Peyer's patch (tissue), 4 donors: ENCODE measurements around the gene MEF2D. TPM values are rescaled to one million over a fixed set of nuclear protein-coding genes. Genes with fewer than 3 reads are reported as not detected.

Source experiments
- DNase-seq, 3 donors: peaks; one replicate each; pipeline ENCODE4 v3.0.0-alpha.2; 2017 to 2019
- H3K27ac ChIP-seq, 4 donors: fragments of 200-600 bp; sonication (generic); one replicate each; pipeline ENCODE4 v1.5.1; 2016 to 2019
- H3K27me3 ChIP-seq, 2 donors: fragments of 200-600 bp; sonication (generic); one replicate each; pipeline ENCODE4 v1.5.1; 2019
- H3K36me3 ChIP-seq, 3 donors: fragments of 200-600 bp; sonication (generic); one replicate each; pipeline ENCODE4 v1.5.1; 2016 to 2019
- H3K4me1 ChIP-seq, 4 donors: fragments of 200-600 bp; sonication (generic); one replicate each; pipeline ENCODE4 v1.5.1; 2016 to 2019
- H3K4me3 ChIP-seq, 4 donors: fragments of 200-600 bp; sonication (generic); 1 replicate in 3 of 4; 2 replicates in 1 of 4; pipeline ENCODE4 v1.5.1; 2016 to 2019; ENCODE audit warnings: mild to moderate bottlenecking in 1 of 4
- H3K9me3 ChIP-seq, 4 donors: fragments of 200-600 bp; sonication (generic); one replicate each; pipeline ENCODE4 v1.5.1; 2016 to 2019; ENCODE audit warnings: mild to moderate bottlenecking in 1 of 4
- POLR2A ChIP-seq, 2 donors: fragments of 450-650 bp; IDR thresholded peaks; one replicate each; pipeline ENCODE4 v1.5.1; 2017; ENCODE audit warnings: antibody characterized with exemption in 2 of 2, mild to moderate bottlenecking in 2 of 2, moderate library complexity in 2 of 2
- small RNA-seq, 2 donors: library from RNA; depleted of rRNA; stranded (forward); fragments of <200 nt; gene quantifications; one replicate each; pipeline ENCODE3, GENCODE V24; 2016
- total RNA-seq, 4 donors: library from RNA; depleted of rRNA; stranded (reverse); fragments of >200 nt; gene quantifications; one replicate each; pipeline ENCODE4 v1.1.0, GENCODE V29; 2016
- TF ChIP-seq, protein P1 (sequence below), 6 experiments: fragments of 450-650 bp in 4 of 6; fragments of 200-600 bp in 2 of 6; sonication (generic) in 1 of 6; IDR thresholded peaks; one replicate each; pipeline ENCODE4 v1.5.1; 2017 to 2019; ENCODE audit warnings: antibody characterized with exemption in 6 of 6, mild to moderate bottlenecking in 3 of 6, moderate library complexity in 1 of 6

The MEF2D gene
- total RNA-seq, 4 donors from 2014 or later = 46.8 to 97.4 (median 64.1) TPM

DNA sequence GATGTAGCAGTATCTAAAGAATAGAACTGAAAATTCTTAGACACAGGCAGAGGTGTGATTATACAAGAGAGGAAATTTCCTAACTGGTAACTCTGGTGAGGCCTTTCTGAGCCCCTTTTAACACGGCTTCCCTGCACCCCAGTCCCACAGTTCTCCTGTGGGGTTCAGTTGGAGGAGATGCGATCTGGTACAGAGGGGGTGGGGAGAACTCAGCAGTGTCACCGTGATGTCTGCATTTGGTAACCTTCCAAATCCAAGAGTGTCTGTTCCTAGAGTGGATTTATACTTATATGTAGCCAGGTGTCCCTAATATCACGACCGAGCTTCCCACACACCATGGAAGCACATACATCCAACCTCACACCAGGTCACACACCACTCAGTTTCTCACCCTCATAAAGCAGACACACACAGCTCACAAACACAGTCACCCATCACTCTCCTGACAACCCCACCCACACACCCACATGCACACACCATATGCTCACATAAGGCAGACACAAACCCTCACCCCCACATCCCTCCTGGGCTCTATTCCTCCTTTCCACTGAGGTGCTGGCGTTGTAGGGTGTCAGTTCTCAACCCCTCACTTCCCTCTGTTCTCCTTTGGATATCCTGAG, 83.1 kb downstream of the MEF2D start:
- Histone ChIP-seq H3K27ac (no peak overlapping the region), H3K27me3 (peaks cover 0 to 30% of the 10 kb centered on the region in 2 donors)

DNA sequence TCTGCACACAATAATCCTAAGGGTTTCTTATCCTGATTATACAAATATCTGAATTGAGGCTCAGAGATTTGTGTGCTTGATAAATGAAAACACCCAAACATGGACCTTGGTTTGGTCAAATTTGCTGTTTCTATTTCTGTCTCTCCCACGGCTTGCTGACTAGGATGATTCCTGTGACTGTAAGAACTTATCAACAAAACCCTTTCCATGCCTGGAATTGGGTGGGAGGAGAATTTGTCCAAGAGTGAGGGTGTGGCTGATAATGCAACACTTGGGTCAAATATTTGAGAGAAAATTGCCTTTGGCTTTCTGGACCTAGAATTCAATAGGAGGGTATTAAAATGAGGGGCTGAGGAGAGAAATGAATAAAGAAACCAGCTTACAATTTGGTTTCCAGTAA, 83.6 kb downstream of the MEF2D start:
- H3K27me3 ChIP-seq = peaks cover 0 to 29% of the 10 kb centered on the region in 2 donors
- H3K27ac ChIP-seq = no peak overlapping the region
- H3K9me3 ChIP-seq = no peaks in the 10 kb centered on the region
- TF ChIP-seq POLR2A (IDR thresholded peaks at IDR 0.05) = no peak
- TF ChIP-seq, protein P1, sequence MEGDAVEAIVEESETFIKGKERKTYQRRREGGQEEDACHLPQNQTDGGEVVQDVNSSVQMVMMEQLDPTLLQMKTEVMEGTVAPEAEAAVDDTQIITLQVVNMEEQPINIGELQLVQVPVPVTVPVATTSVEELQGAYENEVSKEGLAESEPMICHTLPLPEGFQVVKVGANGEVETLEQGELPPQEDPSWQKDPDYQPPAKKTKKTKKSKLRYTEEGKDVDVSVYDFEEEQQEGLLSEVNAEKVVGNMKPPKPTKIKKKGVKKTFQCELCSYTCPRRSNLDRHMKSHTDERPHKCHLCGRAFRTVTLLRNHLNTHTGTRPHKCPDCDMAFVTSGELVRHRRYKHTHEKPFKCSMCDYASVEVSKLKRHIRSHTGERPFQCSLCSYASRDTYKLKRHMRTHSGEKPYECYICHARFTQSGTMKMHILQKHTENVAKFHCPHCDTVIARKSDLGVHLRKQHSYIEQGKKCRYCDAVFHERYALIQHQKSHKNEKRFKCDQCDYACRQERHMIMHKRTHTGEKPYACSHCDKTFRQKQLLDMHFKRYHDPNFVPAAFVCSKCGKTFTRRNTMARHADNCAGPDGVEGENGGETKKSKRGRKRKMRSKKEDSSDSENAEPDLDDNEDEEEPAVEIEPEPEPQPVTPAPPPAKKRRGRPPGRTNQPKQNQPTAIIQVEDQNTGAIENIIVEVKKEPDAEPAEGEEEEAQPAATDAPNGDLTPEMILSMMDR (IDR thresholded peaks at IDR 0.05) = no peak
- no peak for DNase-seq
- H3K4me3 ChIP-seq = no peak overlapping the region
- H3K4me1 ChIP-seq = peaks cover 6 to 23% (median 16%) of the 10 kb centered on the region in 4 donors
- H3K36me3 ChIP-seq = no peaks in the 10 kb centered on the region

More for the DNA sequence above, 83.1 kb downstream of the MEF2D start:
- Histone ChIP-seq H3K9me3 (no peaks in the 10 kb centered on the region), H3K4me1 (peaks cover 6 to 24% (median 16%) of the 10 kb centered on the region in 4 donors), H3K36me3 (no peaks in the 10 kb centered on the region), H3K4me3 (no peak overlapping the region)
- TF ChIP-seq POLR2A (IDR thresholded peaks at IDR 0.05) = no peak
- TF ChIP-seq, protein P1 (IDR thresholded peaks at IDR 0.05) = no peak
- DNase-seq = no peak

DNA sequence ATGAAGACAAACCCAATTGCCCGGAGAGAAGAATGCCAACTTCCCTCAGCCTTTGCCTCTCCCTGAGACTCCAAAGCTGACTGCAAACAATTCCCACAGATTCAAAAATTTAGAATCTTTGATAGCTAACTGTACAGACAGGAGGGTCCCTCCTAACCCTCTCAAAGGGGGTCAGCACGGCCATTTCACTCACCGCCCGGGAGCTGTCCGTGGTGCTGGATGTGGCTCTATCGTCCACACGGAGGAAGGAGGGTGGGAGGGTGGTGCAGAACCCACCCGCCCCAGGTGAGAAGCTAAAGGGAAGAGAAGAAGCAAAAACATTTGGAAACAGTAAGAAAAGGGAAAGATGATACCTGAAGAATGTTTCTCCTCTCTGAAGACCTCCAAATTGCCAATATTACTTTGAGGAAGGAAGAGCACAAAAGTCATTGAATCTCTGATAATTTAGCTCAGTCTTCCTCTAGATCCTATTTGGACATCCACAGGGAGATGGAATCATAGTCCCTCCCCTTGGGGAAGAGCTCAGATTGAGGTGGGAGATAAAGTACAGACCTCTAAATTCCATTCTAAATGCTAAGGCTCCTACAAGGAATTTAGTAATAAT, 86.0 kb downstream of the MEF2D start:
- TF ChIP-seq, protein P1 (IDR thresholded peaks at IDR 0.05) = no peak
- TF ChIP-seq POLR2A (IDR thresholded peaks at IDR 0.05) = no peak
- H3K4me3 ChIP-seq = no peak overlapping the region
- no peaks in the 10 kb centered on the region for H3K36me3 ChIP-seq
- H3K27me3 ChIP-seq = peaks cover 0 to 5% of the 10 kb centered on the region in 2 donors
- H3K27ac ChIP-seq = no peak overlapping the region
- H3K4me1 ChIP-seq = no peaks in the 10 kb centered on the region
- no peaks in the 10 kb centered on the region for H3K9me3 ChIP-seq
- peak in 1 of 3 donors; percentile 9 for DNase-seq

Small RNA genes within 50 kb of the gene (small RNA-seq; reads per million reads assigned to genes)
- gene MIR9-1 (0 reads per million in 2 donors), gene RF00019 (0 reads per million in 2 donors)

Other genes starting within 250 kb of the MEF2D start
- gene SMG5, start 217.9 kb downstream of the MEF2D start, total RNA-seq = 100 to 1,000 TPM in 2 of 4 donors, 10 to 100 TPM in 2; 70.1 to 139 (median 103) TPM
- gene TMEM79, start 216.4 kb downstream of the MEF2D start, total RNA-seq = 1 to 10 TPM; 1.9 to 9.7 (median 5.4) TPM
- gene GLMP, start 205.1 kb downstream of the MEF2D start, total RNA-seq = 10 to 100 TPM; 23.1 to 67.8 (median 61.3) TPM
- not detected for gene VHLL, start 201.5 kb downstream of the MEF2D start, total RNA-seq
- 100 to 1,000 TPM in 3 of 4 donors, 10 to 100 TPM in 1; 63.9 to 148 (median 134) TPM for gene CCT3, start 162.5 kb downstream of the MEF2D start, total RNA-seq
- gene TSACC, start 162.2 kb downstream of the MEF2D start, total RNA-seq = not detected
- gene RHBG, start 131.6 kb downstream of the MEF2D start, total RNA-seq = 1 to 10 TPM in 1 of 4 donors, not detected in 3; 3.1 TPM
- gene IQGAP3, start 71.8 kb upstream of the MEF2D start, total RNA-seq = 10 to 100 TPM in 1 of 4 donors, 1 to 10 TPM in 3; 5.4 to 45.4 (median 8.2) TPM
- gene TTC24, start 78.9 kb upstream of the MEF2D start, total RNA-seq = not detected
- 10 to 100 TPM; 38.0 to 96.5 (median 73.1) TPM for gene NAXE, start 91.0 kb upstream of the MEF2D start, total RNA-seq
- gene GPATCH4, start 100.7 kb upstream of the MEF2D start, total RNA-seq = 10 to 100 TPM in 2 of 4 donors, 1 to 10 TPM in 2; 6.3 to 38.0 (median 11.3) TPM
- 1 to 10 TPM in 3 of 4 donors, not detected in 1; 1.9 to 2.2 (median 2.1) TPM for gene HAPLN2, start 118.6 kb upstream of the MEF2D start, total RNA-seq
- gene BCAN, start 141.3 kb upstream of the MEF2D start, total RNA-seq = 1 to 10 TPM in 1 of 4 donors, under 1 TPM in 1, not detected in 2; 0.28 to 1.3 TPM
- 10 to 100 TPM in 1 of 4 donors, 1 to 10 TPM in 3; 2.8 to 25.6 (median 3.1) TPM for gene NES, start 176.6 kb upstream of the MEF2D start, total RNA-seq
- gene CRABP2, start 204.8 kb upstream of the MEF2D start, total RNA-seq = 1 to 10 TPM in 2 of 4 donors, not detected in 2; 3.6 to 5.0 TPM
- 10 to 100 TPM; 33.8 to 95.2 (median 64.9) TPM for gene METTL25B, start 227.7 kb upstream of the MEF2D start, total RNA-seq
- gene ISG20L2, start 228.0 kb upstream of the MEF2D start, total RNA-seq = 10 to 100 TPM; 22.4 to 47.2 (median 27.9) TPM
- 10 to 100 TPM; 15.7 to 35.8 (median 22.0) TPM for gene MRPL24, start 240.3 kb upstream of the MEF2D start, total RNA-seq